Measurements from ENCODE around the gene PIEZO2. TPM values are rescaled to one million over a fixed set of nuclear protein-coding genes. Genes with fewer than 3 reads are reported as not detected.

Gene PIEZO2
- total RNA-seq, 1 experiment from 2014 or later: 0.57 TPM

- TF ChIP-seq POLR2AphosphoS5 (IDR thresholded peaks at IDR 0.05; ENCODE audit: low read depth, low read length): no peak
- no peak for TF ChIP-seq REST (IDR thresholded peaks at IDR 0.05; ENCODE audit: insufficient read depth in 1 of 2, low read depth in 2 of 2, low read length in 1 of 2)
- TF ChIP-seq SIN3A (IDR thresholded peaks at IDR 0.05; ENCODE audit: borderline replicate concordance, insufficient read depth, low read depth, low read length): no peak
- TF ChIP-seq TCF7L2 (IDR thresholded peaks at IDR 0.05; ENCODE audit: low read depth, low read length): no peak
- no peak for TF ChIP-seq CTCF (IDR thresholded peaks at IDR 0.05)
- Histone ChIP-seq H3K4me1 (ENCODE audit: control insufficient read depth, insufficient read depth, low read length) (no peaks in the 10 kb centered on the region), H3K4me3 (ENCODE audit: low read depth in 2 of 2, low read length in 2 of 2) (no peak overlapping the region), H3K36me3 (ENCODE audit: control insufficient read depth, insufficient read depth, low read length) (no peaks in the 10 kb centered on the region), H3K27ac (ENCODE audit: low read length) (no peak overlapping the region), H3K9me3 (ENCODE audit: control insufficient read depth, insufficient read depth, low read depth, low read length) (no peaks in the 10 kb centered on the region), H3K27me3 (ENCODE audit: control insufficient read depth, insufficient read depth, low read length) (no peaks in the 10 kb centered on the region)
- CTCF ChIA-PET: no interaction called here
- ATAC-seq (no peak), DNase-seq (ENCODE audit: low read depth, low spot score) (no peak)
- in situ Hi-C loops (cut with HindIII; ENCODE audit: low pct_unique_long_range_greater_than_20kb, low sequenced_read_pairs): no loop called here
- intact Hi-C loops (cut with micrococcal nuclease; ENCODE audit: unreplicated experiment): no loop called here
- no TSS peak for BruUV-seq (replicated peaks)
- POLR2A ChIA-PET: no interaction called here
These were observed 145.1 kb downstream of the PIEZO2 start for GRCh38 chr18:11004294-11004693.

GRCh38 chr18:11002796-11003195, 146.6 kb downstream of the PIEZO2 start:
- no peaks in the 10 kb centered on the region for H3K36me3 ChIP-seq (ENCODE audit: control insufficient read depth, insufficient read depth, low read length)
- no peak overlapping the region for H3K4me3 ChIP-seq (ENCODE audit: low read depth in 2 of 2, low read length in 2 of 2)
- no TSS peak for BruUV-seq (replicated peaks)
- intact Hi-C loops (cut with micrococcal nuclease; ENCODE audit: unreplicated experiment): no loop called here
- no peaks in the 10 kb centered on the region for H3K4me1 ChIP-seq (ENCODE audit: control insufficient read depth, insufficient read depth, low read length)
- peaks cover 5% of the 10 kb centered on the region; the same call in 1 of the 2 replicates for H3K9me3 ChIP-seq (ENCODE audit: control insufficient read depth, insufficient read depth, low read depth, low read length)
- ChIA-PET CTCF (no interaction called here), POLR2A (no interaction called here)
- no peak overlapping the region for H3K27ac ChIP-seq (ENCODE audit: low read length)
- H3K27me3 ChIP-seq (ENCODE audit: control insufficient read depth, insufficient read depth, low read length): no peaks in the 10 kb centered on the region
- in situ Hi-C loops (cut with HindIII; ENCODE audit: low pct_unique_long_range_greater_than_20kb, low sequenced_read_pairs): no loop called here
- ATAC-seq (no peak), DNase-seq (ENCODE audit: low read depth, low spot score) (no peak)
- no peak for TF ChIP-seq POLR2AphosphoS5 (IDR thresholded peaks at IDR 0.05; ENCODE audit: low read depth, low read length)
- no peak for TF ChIP-seq CTCF (IDR thresholded peaks at IDR 0.05)
- no peak for TF ChIP-seq TCF7L2 (IDR thresholded peaks at IDR 0.05; ENCODE audit: low read depth, low read length)
- no peak for TF ChIP-seq SIN3A (IDR thresholded peaks at IDR 0.05; ENCODE audit: borderline replicate concordance, insufficient read depth, low read depth, low read length)
- TF ChIP-seq REST (IDR thresholded peaks at IDR 0.05; ENCODE audit: insufficient read depth in 1 of 2, low read depth in 2 of 2, low read length in 1 of 2): no peak

Measured in Panc1 (cell line).